Activated CD4-positive, alpha-beta T cell treated with anti-CD3 and anti-CD28 coated beads, Interleukin-2, amount 50 U/mL, for 16 hours (primary cell): ENCODE measurements around the gene C2orf15.
"Not testable (repeated sequence)": the region's sequence is repeated elsewhere in the genome, so short reads cannot be mapped to it uniquely, and the experiment has no call there.

ENCODE experiments used
- DNase-seq: peaks from one replicate; pipeline ENCODE4 v3.0.0-alpha.2; 2020

Gene C2orf15

DNA sequence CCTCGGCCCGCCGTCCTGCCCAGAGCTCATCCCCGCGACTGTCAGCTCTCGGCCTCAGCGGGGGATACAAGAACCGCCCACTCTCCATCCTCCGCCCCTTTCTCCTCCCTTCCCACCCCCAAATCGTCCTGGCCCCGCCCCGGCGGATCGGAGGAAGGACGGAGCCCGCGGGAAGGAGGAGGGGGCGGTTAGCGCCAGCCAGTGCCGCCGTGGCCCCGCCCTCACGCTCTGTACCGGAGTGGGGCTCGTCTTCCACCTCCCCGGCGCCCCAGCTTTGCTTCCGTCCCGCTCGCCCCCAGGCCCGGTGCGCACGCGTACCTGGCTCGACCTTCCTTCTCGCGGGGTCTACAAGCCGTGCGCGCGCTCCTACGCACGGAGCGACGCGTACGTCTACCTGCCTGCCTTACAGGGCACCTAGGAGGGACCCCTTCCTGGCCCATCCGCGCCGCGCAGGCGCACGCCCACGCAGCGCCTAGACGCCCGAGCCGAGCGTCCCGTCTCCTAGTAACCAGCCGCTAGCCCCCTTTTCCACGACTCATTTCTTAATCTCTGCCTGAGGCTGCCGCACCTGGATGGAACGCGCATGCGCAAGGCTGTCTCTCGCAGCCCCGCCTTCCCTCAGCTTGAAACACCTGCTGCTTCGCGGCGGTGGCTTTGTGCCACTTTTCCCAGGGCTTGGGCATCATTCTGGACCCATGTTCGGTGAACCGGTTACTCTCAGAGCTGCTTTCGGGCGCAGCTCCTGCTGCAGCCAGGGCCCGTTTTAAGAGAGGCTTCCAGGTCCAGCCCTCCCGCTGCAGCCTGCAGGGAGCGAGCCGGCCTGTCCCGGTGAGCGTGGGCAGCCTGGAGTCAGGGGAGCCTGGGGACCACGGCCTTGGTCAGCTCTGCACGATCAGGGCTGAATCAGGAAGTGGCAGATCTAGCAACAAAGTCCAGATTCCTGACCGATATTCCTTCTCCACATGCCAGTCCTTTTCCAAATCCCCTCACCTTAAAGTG, at the start of gene C2orf15:
C2orf15 (plus strand) TSS at position 598 of the 999 bp plus-strand sequence. CDS start 8,852 bp downstream, outside the sequence.
- DNase-seq: peak; percentile 96

DNA sequence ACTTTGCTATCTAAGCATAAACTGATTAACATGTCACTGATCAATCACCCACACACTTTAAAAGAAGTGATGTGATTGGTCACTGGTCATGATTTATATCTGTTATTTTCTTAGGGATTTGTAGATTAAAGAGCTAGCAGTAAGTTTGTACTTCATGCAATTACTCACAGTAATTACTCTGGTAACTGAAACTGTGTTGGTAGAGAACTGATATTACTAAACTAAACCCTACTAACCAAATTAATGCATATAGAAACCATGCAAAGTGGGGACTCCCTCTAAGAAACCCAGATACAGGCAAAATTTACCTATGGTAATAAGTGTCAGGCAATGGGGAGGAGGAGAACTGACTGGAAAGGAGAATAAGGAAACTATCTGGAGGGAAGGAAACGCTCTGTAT, 44.8 kb upstream of the C2orf15 start:
- DNase-seq: peak; percentile 31

DNA sequence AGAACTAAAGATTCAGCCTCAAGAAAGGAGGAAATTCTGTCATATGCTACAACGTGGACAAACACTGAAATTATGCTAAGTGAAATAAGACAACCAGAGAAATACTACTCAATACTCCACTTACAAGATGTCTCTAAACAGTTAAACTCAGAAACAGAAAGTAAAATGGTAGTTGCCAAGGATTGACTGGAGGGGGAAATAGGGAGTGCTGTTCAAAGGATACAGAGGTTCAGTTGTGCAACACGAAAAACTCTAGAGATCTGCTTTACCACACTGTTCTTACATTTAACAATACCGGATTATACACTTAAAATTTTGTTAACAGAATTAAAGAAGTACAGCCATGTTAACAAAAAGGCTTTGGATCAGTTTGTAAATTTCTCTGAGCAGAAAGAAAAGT, 39.8 kb upstream of the C2orf15 start:
- no peak for DNase-seq

GRCh38 chr2:99104006-99104405, 37.5 kb upstream of the C2orf15 start:
- DNase-seq: no peak

GRCh38 chr2:99106913-99107312, 34.6 kb upstream of the C2orf15 start:
- peak; percentile 16 for DNase-seq

- no peak for DNase-seq
Measured at GRCh38 chr2:99111236-99111635, 30.3 kb upstream of the C2orf15 start.

DNA sequence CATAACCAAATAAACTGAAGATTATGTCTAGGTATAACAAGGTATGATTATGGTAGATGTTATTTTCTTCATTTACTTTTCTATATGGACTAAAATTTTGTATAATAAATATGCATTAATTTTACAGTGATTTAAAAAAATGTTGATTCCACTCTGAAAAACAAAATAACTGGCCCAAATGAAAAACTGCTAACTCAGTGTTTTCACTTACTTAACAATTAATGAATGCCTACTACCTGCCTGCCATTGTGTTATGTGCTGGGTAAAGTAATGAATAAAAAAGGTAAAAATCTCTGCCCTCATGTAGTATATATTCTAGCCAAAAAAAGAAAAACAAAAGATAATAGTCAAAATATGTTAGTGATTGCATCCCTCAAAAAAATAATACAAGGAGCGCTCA, 29.6 kb upstream of the C2orf15 start:
- no peak for DNase-seq

- no peak for DNase-seq
Measured at GRCh38 chr2:99112617-99113016, 28.9 kb upstream of the C2orf15 start.

DNA sequence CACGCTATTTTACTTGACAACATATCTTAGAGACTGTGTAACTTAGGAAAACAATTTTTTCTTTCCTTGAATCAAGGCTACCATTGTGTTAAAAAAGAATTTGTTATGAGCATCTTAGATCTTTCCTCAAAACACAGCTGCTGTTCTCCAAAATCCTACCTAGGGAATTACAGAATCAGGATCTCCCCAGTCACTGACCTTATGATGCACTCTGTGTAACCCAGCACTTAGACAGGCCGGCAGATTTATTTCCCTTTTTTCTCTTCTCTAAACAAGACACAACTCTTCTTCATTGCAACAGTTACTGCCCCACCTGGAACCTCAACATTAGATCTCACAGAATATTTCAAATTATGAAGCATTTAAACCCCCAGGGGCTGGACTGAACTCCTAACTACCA, 13.5 kb upstream of the C2orf15 start:
- DNase-seq: no peak

DNA sequence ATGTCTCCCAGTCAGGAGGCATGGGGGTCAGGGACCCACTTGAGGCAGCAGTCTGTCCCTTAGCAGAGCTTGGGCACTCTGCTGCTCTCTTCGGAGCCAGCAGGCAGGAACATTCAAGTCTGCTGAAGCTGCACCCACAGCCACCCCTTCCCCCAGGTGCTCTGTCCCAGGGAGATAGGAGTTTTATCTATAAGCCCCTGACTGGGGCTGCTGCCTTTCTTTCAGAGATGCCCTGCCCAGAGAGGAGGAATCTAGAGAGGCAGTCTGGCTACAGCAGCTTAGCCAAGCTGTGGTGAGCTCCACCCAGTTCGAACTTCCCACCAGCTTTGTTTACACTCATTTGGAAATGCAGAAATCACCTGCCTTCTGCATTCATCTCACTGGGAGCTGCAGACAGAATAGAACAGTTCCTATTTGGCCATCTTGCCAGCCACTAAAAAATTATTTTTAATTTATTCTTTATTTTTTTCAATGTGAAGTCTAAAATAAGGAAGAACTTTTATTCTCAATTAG, 6.4 kb upstream of the C2orf15 start:
- DNase-seq: not testable (repeated sequence)

DNA sequence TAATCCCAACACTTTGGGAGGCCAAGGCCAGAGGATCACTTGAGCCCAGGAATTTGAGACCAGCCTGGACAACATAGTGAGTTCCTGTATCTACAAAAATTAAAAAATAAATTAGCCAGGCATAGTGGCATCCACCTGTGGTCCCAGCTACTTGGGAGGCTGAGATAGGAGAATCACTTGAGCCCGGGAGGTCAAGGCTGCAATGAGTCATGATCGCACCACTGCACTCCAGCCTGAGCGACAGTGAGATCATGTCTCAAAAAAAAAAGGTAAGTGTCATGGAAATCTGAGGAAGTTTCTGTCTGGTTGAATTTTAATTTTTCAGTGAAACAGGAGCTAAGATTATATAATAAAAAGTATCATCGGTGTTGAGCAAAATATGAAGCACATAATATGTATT, 2.5 kb upstream of the C2orf15 start:
- no peak for DNase-seq

GRCh38 chr2:99140056-99140859, 1.2 kb upstream of the C2orf15 start:
- no peak for DNase-seq

DNA sequence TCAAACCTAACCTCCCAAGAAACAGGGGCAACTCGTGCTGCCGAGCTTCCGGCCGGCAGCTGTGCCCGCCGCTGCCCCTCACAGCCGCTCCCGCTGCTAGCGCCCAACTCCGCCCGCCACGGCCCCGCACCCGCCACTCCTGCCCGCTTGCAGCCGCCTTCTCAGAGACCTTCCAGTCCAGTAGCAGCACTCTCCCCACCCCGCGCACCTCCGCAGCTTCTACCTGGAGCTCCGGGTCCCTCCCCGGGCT, 722 bp upstream of the C2orf15 start:
- no peak for DNase-seq

GRCh38 chr2:99150706-99151105, 9.2 kb downstream of the C2orf15 start:
- DNase-seq: no peak

DNA sequence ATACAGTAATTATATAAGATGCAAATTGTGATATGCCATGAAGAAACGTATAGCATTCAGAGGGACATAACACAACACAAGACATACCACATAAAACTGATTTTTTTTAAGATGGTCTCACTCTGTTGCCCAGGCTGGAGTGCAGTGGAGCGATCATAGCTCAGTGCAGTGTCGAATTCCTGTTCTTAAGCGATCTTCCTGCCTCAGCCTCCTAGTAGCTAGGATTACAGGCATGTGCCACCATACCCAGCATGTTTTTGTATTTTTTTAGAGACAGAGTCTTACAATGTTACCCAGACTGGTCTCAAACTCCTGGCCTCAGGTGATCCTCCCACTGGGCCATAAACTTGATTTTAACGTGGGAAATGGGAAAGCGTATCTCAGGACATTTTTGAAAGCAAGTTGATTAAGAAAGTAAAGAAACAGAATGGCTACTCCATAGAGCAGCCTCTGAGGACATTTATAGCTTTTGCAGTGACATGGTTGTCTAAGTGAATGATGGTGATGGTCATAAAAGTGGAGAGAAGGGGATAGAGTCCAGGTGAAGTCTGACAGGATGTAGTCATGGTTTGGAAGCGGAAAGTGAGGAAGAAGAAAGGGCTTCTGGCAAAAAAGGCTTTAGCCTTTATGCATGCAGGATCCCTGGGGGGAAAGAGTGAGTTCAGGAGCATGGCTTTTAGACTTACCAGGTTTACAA, 10.8 kb downstream of the C2orf15 start:
- DNase-seq: no peak

DNA sequence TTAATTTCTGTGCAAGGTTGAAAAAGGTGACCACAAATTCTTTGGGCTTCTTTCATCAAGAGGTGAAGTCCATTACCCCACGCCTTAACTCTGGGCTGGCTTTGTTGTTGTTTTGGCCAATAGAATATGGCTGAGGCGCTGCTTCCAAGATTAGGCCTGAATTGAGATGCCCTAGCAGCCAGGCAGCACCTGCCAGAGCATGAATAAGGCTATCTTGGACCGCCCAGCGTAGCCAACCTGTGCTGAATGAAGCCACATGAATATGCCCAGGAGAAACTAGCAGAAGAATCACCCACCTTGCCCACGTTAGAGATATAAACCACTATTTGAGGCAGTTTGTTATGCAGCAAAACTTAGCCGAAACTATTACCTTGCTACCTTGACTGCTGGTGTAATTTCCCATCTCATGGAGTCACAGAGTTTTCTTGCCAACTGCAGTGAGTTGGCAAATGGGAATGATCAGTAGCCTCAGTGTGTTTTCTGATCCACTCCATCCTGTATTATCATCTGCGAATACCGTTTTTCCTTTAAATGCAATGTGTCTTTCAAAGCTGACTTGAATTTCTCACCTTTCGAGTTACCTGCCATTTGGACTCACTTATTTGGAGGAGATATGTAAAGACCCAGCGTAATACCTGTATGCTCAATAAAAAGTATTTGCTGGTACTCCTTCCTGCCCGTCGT, 12.6 kb downstream of the C2orf15 start:
- DNase-seq: no peak

DNA sequence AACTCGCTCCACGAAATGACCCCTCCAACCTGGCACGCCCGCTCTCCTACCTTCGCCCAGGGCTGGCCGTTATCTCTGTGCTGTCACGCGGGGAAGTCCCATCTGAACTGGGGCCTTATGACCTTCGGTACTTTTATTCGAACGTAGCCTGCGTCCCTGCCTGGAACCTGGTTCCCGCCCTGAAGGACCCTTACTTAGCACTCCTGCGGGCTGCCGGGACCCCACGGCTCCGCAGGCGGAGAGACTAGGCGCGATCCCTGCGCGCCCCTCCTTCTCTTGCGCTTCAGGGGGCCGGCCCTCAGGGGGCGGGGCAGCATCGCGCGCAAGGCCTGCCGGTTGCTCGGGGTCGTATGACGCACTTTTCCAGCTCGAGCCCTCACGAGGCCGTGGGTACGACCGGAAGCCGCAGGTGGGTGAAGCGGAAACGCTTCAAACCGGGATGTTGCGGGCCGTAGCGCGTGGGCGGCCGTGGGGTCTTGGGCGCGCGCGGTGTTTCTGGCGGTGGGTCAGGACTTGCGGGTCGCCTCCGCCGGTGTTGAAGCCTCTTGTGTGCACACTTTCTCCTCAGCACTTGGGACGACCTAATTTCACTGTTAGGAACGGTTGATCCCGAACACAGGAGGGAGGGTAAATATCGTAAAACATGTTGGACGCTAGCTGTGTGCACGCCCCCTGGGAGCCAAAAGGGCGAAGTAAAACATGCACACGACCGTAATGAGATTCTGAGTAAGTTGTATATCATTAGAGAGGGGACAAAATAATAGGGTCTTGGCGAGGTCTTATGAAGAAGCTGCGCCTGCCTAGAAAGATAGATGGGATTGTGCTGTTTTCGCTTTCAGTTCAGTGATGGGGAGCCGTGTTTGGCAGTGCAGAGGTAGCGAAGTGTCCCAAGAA, 13.4 kb downstream of the C2orf15 start, which contains the start of the genes LIPT1 and TSGA10:
LIPT1 (plus strand) TSS at position 325 of the 894 bp plus-strand sequence. CDS start 6,991 bp downstream, outside the sequence.
TSGA10 (minus strand) TSS at position 300 of the 894 bp plus-strand sequence. CDS start 45,503 bp downstream, outside the sequence.
- DNase-seq: peak; percentile 94

DNA sequence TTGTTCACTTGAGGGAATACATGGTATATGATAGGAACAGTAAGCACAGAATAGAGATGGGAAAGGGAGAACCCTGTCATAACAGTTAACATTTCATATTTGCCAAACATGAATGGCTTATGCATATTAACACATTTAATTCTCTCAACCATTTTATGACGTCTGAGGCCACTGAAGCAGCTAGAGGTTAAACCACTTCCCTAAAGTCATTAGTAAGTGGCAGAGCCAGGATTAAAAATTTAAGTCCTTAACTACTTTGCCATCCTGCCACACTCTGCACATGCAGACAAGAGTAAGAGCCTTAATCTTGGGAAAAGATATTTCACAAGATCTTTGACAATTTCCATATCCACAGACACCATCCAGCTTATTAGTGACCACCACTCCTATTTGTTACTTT, 15.4 kb downstream of the C2orf15 start:
- DNase-seq: no peak

DNA sequence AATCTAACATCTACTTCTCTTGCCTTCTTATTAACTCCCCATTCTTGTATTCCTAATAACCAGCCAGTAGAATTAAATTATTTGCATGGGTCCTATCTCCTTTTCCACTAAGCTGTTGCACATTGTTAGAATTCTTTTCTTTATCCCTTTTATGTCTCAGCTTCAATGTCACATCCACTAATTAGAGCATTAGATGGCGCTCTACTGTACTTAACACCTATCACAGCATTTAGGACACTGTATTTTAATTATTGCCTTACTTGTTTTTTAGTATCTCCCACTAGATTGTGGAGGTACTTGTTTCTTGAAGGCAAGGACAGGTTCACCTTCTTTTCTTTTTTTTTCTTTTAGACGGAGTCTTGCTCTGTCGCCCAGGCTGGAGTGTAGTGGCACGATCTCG, 17.1 kb downstream of the C2orf15 start:
- no peak for DNase-seq

DNA sequence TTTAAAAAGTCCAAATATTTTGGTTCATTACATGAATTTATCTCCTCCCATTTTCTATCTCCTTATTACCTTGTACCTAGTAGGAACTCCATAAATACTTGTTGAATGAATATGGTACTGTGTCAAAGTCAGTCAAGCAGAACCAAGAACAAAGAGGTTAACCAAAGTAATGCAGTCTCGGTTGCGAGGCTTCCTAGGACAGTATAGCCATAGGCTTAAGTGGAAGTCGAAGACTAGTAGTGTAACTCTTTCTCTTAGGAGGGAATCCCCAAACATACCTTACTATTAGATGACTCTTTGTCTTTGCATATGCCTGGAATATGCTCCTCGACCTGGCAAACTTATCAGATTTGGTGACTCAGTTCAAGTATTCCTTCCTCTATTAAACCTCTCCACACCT, 18.1 kb downstream of the C2orf15 start:
- no peak for DNase-seq

DNA sequence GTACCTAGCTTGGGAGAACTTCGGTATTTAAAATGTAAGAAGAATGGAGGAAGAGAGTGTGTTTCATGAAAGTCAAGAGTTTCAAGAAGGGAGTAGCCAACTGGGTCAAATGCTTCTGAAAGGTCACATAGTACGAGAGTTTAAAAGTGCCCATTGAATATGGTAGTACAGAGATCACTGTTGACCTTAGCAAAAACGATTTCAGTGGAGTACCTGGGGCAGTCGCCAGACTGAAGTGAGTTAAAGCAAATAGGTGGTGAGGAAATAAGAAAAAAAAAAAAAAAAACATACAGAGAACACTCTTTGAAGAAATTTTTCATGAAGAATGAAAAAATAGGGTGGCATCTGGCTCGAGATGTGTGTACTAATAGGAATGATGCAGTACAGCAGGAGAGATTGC, 24.7 kb downstream of the C2orf15 start:
- DNase-seq: no peak
